T-helper 1 cell treated with Interleukin-12 subunit alpha and Interleukin-12 subunit beta and Interleukin-4 antibody, amounts not matched to agents 30 μg/mL and 1 μg/mL, for 36 hours (primary cell): ENCODE data around the gene EID1.

Source experiments
- H3K27ac Mint-ChIP-seq: one replicate; pipeline ENCODE4 v1.8.0; 2021; ENCODE audit warnings: mild to moderate bottlenecking, mixed read lengths
- H3K27me3 Mint-ChIP-seq: one replicate; pipeline ENCODE4 v1.8.0; 2021; ENCODE audit warnings: low read depth, mixed read lengths
- H3K36me3 Mint-ChIP-seq: one replicate; pipeline ENCODE4 v1.8.0; 2021; ENCODE audit warnings: low read depth, mixed read lengths
- H3K4me1 Mint-ChIP-seq: one replicate; pipeline ENCODE4 v1.8.0; 2021; ENCODE audit warnings: low read depth, mixed read lengths
- H3K4me3 Mint-ChIP-seq: one replicate; pipeline ENCODE4 v1.8.0; 2021; ENCODE audit warnings: mild to moderate bottlenecking, moderate library complexity, mixed read lengths
- H3K9me3 Mint-ChIP-seq: one replicate; pipeline ENCODE4 v1.8.0; 2021; ENCODE audit warnings: mixed read lengths

EID1 gene

DNA sequence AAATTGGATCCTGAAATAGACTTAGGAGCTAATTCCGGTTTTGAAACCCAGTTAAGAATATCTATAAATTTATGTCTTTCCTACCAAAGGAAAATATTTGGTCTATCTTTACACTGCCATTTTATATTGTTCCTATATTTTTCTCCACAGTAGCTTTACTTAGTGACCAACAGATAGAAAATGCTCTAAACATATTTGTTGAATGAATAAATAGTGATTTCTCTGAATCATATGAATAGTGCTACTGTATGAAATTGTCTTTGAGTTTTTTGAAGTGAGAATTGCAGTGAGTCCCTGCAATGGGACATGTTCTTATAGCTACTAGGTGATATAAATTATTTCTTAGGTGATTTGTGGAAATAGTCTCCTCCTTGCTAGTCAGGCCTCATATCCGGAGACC is 18.5 kb upstream of the EID1 start:
- Mint-ChIP-seq H3K4me1 (peaks cover 13% of the 10 kb centered on the region), H3K9me3 (no peaks in the 10 kb centered on the region), H3K4me3 (no peak overlapping the region), H3K27ac (no peak overlapping the region), H3K36me3 (no peaks in the 10 kb centered on the region), H3K27me3 (peaks cover 5% of the 10 kb centered on the region)

DNA sequence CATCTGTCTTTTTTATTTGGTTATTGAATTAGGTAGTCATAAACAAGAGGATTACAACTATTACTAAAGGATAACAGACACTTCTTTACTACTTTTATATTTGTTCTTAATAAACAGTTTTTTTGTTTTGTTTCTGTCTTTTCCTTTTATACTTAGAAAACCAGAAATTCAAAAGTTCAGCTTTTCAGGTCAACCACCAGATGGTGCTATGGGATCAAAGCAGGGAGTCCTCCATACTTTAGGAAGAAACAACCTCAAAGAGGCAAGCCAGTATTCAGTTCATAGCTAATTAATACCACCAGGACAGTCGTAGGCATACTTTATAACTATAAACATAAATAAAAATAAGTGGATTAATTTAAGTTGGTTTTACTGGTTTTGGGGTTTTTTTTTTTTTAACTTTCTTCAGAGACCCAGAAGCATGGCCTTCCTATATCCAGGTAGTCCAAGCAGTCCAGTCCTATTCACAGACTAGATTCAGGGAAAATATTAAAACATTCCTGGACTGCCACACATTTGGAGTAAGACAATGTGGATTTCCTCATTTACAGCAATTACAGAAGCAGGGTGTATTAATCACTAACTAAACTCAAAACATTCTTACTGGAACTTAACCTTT is 16.0 kb upstream of the EID1 start:
- H3K4me1 Mint-ChIP-seq: peaks cover 13% of the 10 kb centered on the region
- no peak overlapping the region for H3K27ac Mint-ChIP-seq
- no peaks in the 10 kb centered on the region for H3K27me3 Mint-ChIP-seq
- no peak overlapping the region for H3K4me3 Mint-ChIP-seq
- H3K9me3 Mint-ChIP-seq: no peaks in the 10 kb centered on the region
- H3K36me3 Mint-ChIP-seq: no peaks in the 10 kb centered on the region

DNA sequence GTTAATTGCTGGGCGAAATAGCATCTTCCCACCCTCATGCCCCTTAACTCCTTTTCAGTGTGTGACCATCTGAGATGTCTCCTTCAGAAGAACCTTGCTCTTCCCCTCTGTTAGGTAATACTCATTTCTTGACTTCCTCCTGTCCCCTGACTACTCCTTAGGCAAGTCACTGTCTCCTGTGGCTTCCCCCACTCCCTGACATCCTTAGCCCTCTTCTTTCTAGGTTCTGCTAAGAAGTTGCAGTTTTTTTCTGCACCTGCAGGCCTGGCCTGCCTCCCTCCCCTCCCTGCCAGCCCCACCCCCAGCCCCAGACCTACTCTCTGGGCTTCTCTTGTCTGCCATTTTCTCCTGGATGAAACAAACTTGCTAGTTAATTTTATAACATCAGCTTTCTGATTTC is 15.2 kb upstream of the EID1 start:
- no peaks in the 10 kb centered on the region for H3K36me3 Mint-ChIP-seq

DNA sequence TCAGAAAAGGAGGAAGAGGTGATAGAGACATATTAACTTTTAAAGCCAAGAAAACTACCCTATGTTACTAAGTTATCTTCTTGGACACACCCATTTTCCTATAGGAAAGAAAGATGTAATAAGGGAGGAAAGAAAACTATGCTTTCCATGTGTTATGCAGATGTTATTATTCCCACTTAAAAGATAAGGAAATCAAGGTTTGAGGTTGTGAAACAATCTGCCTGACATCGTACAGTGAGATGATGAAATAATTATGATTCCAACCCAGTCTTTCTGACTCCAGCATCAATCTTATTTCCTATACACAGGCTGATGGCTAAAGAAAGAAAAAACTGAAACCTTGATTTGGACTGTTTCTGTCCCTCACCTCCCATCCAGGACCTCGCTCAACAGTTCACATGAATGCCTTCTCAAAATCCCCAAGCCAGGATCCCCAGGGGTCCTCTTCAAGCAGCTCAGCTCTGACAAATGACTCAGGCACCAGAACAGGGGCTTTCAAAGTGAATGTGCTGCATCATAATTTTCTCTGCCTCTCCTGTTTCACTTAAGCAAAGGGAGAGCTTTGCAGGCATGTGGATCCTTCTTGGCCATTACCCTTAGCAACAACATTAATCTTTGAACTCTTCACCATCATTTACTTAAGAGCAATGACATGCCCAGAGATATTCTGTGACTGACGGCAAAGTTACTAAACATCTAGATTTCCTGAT is 12.4 kb upstream of the EID1 start:
- H3K4me1 Mint-ChIP-seq: peaks cover 9% of the 10 kb centered on the region
- H3K27ac Mint-ChIP-seq: no peak overlapping the region
- H3K4me3 Mint-ChIP-seq: no peak overlapping the region
- no peaks in the 10 kb centered on the region for H3K9me3 Mint-ChIP-seq
- no peaks in the 10 kb centered on the region for H3K27me3 Mint-ChIP-seq
- H3K36me3 Mint-ChIP-seq: no peaks in the 10 kb centered on the region

More for the DNA sequence above, 15.2 kb upstream of the EID1 start:
- Mint-ChIP-seq H3K9me3 (no peaks in the 10 kb centered on the region), H3K27ac (peak overlapping the region; percentile 38), H3K4me3 (no peak overlapping the region), H3K27me3 (no peaks in the 10 kb centered on the region), H3K4me1 (peaks cover 13% of the 10 kb centered on the region)

DNA sequence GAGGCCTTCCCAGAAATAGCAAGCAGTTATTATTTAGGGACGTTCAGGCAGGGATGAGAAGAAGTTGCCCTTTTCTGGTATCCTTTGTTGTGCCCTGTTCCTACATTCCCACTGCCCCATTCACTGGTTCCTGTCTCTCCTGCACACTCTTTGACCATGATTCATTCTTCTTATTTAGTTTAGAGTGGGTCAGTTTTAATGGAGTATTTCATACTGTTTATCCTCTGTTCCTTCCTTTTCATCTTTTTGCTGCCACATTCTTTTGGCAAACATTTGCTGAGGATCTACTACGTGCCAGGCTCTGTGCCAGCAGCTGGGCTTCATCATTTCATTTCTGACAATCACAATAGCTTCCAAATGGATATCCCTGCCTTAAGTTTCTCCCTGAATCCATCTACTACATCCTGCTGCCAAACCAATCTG is 11.8 kb upstream of the EID1 start:
- Mint-ChIP-seq H3K9me3 (no peaks in the 10 kb centered on the region), H3K4me1 (peaks cover 9% of the 10 kb centered on the region), H3K36me3 (no peaks in the 10 kb centered on the region), H3K27ac (no peak overlapping the region), H3K27me3 (no peaks in the 10 kb centered on the region), H3K4me3 (no peak overlapping the region)

DNA sequence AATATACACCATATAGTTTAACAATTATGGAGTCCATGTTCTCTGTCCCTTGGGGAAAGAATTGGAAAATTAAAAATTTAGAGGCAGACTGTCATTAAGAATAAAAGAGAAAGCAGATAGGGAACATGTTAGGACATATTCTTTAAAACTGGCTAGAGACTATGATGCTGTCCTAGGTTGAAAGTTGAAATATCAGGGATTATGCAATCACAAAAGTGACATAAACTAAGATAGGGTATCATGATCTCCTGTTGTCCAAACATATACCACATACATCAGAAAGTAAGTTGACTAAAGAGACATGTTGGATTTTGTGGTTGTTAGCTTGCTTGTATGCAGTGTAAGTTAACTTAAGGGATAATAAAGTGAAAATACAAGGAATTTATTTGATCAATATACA is 9.9 kb upstream of the EID1 start:
- H3K4me3 Mint-ChIP-seq: no peak overlapping the region
- H3K36me3 Mint-ChIP-seq: no peaks in the 10 kb centered on the region
- peaks cover 10% of the 10 kb centered on the region for H3K27me3 Mint-ChIP-seq
- no peaks in the 10 kb centered on the region for H3K9me3 Mint-ChIP-seq
- no peaks in the 10 kb centered on the region for H3K4me1 Mint-ChIP-seq
- no peak overlapping the region for H3K27ac Mint-ChIP-seq

DNA sequence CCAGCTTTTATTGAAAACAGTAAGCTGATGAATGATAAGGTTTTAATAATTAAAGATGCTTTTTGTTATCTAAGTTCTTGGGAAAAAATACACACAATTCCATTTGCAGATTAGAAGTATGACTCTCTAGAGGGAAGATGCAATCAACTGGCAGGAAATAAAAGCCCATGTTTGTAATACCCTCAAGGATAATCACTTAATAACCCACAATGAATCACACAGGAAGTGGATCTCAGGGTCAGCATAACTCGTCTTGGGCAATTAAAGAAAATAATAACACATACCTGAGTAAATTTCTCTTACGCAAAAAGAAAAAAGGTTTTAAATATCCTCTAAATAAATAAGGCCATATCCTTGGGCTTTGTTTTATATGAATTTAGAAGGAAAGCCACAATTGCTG is 9.4 kb upstream of the EID1 start:
- no peak overlapping the region for H3K27ac Mint-ChIP-seq
- no peaks in the 10 kb centered on the region for H3K4me1 Mint-ChIP-seq
- peaks cover 10% of the 10 kb centered on the region for H3K27me3 Mint-ChIP-seq
- no peak overlapping the region for H3K4me3 Mint-ChIP-seq
- H3K36me3 Mint-ChIP-seq: no peaks in the 10 kb centered on the region
- no peaks in the 10 kb centered on the region for H3K9me3 Mint-ChIP-seq

GRCh38 chr15:48869966-48870365 is 8.0 kb upstream of the EID1 start:
- Mint-ChIP-seq H3K27me3 (peaks cover 10% of the 10 kb centered on the region), H3K4me1 (no peaks in the 10 kb centered on the region), H3K36me3 (no peaks in the 10 kb centered on the region)

DNA sequence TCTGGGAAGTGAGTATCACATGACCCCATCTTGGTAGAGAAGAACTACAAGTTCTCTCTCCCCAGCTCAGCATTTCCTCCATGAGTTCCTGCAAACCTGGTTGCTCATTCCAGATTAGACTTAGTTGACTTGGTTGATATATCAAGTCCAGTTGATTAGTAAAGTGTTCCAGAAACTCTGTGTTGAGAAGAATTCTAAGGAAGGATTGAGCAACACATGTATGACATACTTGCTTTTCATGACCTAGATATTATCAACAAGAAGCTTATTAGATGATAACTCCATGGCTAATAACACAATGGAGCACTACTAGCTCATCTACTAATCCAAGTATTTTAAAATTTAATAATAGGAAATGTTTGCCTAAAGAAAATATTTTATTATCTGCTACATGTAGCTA is 6.4 kb upstream of the EID1 start:
- H3K36me3 Mint-ChIP-seq: no peaks in the 10 kb centered on the region
- no peak overlapping the region for H3K4me3 Mint-ChIP-seq
- peaks cover 10% of the 10 kb centered on the region for H3K27me3 Mint-ChIP-seq
- no peak overlapping the region for H3K27ac Mint-ChIP-seq
- no peaks in the 10 kb centered on the region for H3K9me3 Mint-ChIP-seq
- H3K4me1 Mint-ChIP-seq: peaks cover 3% of the 10 kb centered on the region

More at GRCh38 chr15:48869966-48870365, 8.0 kb upstream of the EID1 start:
- no peak overlapping the region for H3K4me3 Mint-ChIP-seq
- H3K9me3 Mint-ChIP-seq: no peaks in the 10 kb centered on the region
- no peak overlapping the region for H3K27ac Mint-ChIP-seq

GRCh38 chr15:48872632-48873031 is 5.3 kb upstream of the EID1 start:
- no peaks in the 10 kb centered on the region for H3K9me3 Mint-ChIP-seq
- no peaks in the 10 kb centered on the region for H3K36me3 Mint-ChIP-seq
- H3K27me3 Mint-ChIP-seq: peaks cover 10% of the 10 kb centered on the region

DNA sequence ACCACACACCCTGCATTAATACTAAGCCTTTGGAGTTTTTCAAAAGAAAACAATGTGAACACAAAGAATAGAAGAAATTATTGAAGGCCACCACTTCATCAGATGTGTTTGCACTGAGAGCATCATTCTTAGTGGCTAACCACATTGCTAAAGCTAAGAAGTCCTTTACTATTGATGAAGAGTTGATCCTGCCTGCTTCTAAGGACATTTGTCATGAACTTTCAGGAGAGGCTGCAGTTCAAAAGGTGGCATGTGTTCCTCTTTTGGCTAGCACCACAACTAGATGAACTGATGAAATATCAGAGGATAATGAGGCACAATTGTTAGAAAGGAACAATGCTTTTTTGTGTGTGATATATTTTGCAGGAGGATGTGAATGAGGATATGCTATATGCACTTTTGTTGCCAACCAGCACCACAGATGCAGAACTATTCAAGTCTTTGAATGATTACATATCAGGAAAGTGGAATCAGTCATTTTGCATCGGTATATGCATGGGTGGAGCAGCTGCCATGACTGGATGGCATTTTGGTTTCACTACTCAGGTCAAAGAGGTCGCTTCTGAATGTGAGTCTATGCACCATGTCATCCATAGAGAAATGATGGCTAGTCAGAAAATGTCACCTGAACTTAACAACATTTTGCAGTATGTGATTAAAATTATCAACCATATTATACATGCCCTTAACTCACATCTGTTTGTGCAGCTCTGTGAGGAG is 2.5 kb upstream of the EID1 start:
- no peaks in the 10 kb centered on the region for H3K9me3 Mint-ChIP-seq
- H3K4me3 Mint-ChIP-seq: peak overlapping the region; percentile 26
- no peak overlapping the region for H3K27ac Mint-ChIP-seq
- peaks cover 28% of the 10 kb centered on the region for H3K4me1 Mint-ChIP-seq
- peaks cover 10% of the 10 kb centered on the region for H3K27me3 Mint-ChIP-seq
- H3K36me3 Mint-ChIP-seq: peaks cover 12% of the 10 kb centered on the region

More at GRCh38 chr15:48872632-48873031, 5.3 kb upstream of the EID1 start:
- no peak overlapping the region for H3K27ac Mint-ChIP-seq
- peaks cover 9% of the 10 kb centered on the region for H3K4me1 Mint-ChIP-seq
- H3K4me3 Mint-ChIP-seq: no peak overlapping the region

DNA sequence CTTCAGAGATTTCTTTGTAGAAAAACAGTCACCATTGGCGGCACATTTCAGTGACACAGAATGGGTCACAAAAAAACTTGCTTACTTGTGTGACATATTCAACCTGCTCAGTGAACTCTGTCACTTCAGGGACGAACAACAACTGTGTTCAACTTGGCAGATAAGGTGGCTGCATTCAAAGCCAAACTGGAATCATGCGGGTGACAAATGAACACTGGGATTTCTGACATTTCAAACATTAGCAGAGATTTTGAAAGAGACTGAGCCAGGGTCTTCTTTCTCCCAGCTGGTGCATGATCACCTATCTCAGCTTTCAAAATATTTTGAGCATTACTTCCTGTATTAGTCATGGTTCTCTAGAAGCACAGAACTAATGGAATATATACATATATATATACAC is 1.9 kb upstream of the EID1 start:
- H3K9me3 Mint-ChIP-seq: no peaks in the 10 kb centered on the region
- peaks cover 10% of the 10 kb centered on the region for H3K27me3 Mint-ChIP-seq
- peaks cover 33% of the 10 kb centered on the region for H3K4me1 Mint-ChIP-seq
- no peak overlapping the region for H3K27ac Mint-ChIP-seq
- no peak overlapping the region for H3K4me3 Mint-ChIP-seq
- peaks cover 15% of the 10 kb centered on the region for H3K36me3 Mint-ChIP-seq

DNA sequence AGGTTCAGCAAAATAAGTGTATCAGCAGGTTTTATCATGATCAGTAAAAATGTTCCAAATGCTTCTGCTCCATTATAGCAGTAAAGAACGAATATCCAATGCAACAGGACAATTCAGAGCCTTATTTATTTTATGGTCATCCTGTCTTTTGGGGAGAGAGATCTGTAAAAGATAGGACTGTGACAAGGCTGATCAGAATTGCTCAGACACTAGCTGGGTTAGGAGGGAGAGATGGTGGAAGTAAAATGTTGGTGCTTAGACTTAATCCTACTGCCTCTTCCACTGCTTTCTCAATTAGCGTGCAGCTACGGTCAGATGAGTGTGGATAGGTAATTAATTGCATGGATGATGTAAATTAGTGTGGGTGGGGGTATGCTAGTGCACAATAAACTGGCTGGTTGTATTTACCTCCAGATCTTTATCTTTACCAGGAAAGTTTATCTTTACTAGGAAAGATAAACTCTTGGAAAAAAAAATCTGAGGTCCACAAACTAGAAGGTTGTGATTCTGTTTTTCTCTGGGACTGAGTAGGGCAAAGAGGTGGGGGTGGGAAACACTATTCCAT is 2.2 kb downstream of the EID1 start:
- Mint-ChIP-seq H3K4me1 (peaks cover 33% of the 10 kb centered on the region), H3K9me3 (no peaks in the 10 kb centered on the region), H3K27me3 (no peaks in the 10 kb centered on the region), H3K27ac (no peak overlapping the region), H3K4me3 (peak overlapping the region; percentile 99), H3K36me3 (peaks cover 15% of the 10 kb centered on the region)

DNA sequence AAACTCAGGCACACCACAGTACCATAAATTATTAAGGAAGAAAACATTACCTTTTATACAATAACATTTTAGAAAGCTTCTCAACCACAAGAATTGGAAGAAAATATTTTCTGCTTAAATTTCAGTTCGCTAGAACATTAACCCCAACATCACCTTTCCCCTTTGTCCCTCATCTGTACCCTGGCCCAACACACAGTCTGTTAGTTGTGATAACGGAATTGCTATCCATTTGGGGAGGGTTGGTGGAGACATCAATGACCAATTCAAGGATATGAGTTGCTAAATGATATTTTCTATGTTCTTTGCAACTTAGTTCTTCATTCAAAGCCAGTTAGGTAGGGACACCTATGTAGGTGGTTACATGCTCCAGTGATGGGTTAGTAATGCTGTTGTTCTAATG is 5.8 kb downstream of the EID1 start:
- H3K4me1 Mint-ChIP-seq: peaks cover 29% of the 10 kb centered on the region
- H3K36me3 Mint-ChIP-seq: peaks cover 6% of the 10 kb centered on the region
- no peak overlapping the region for H3K4me3 Mint-ChIP-seq
- H3K9me3 Mint-ChIP-seq: no peaks in the 10 kb centered on the region
- H3K27me3 Mint-ChIP-seq: no peaks in the 10 kb centered on the region
- no peak overlapping the region for H3K27ac Mint-ChIP-seq

DNA sequence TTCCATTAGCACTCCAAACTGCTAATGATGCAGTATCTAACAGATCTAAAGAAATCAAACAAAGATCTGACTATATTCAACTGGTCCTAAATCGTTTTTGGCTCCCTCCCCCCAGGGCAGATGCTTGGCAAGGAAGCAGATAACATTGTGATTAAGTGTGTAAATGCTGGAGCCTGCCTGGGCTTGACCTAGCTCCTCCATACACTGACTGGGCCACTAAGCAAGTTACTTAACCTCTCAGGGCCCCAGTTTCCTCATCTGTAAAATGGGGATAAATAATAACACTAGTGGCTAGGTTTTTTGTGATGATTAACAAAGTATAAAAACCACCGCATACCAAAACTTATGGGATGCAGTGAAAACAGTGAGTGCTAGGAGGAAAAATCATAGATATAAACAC is 9.2 kb downstream of the EID1 start:
- Mint-ChIP-seq H3K36me3 (no peaks in the 10 kb centered on the region), H3K4me3 (no peak overlapping the region), H3K9me3 (no peaks in the 10 kb centered on the region), H3K4me1 (peaks cover 12% of the 10 kb centered on the region), H3K27me3 (no peaks in the 10 kb centered on the region), H3K27ac (no peak overlapping the region)
